HG03342 (cell line): ENCODE measurements around the gene ST6GAL2.

Experiments
- ATAC-seq: cut with Tn5 transposase; IDR thresholded peaks from one replicate; pipeline ENCODE4 v1.9.1; 2021; ENCODE audit warnings: mild to moderate bottlenecking, moderate library complexity; ENCODE audit not compliant: unreplicated experiment

The ST6GAL2 gene

DNA sequence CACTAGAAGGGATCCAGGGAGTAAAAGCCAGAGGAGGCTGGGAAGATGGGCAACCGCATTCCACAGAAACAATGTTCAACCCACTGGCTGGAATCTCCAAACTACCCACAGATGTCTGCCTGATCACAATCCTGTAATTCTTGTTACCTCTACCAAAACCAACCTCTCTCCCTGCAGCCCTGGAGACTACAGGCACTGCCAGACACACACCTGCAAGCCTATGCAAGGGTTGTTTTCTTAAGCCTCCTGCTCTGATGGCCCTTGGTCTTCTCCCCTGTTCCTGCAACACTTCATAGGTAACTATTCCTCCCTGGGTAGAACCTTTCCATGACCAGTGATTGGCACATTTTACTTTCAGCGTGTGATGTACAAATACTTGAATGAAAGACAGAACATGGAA is 21.9 kb downstream of the ST6GAL2 start:
- no peak for ATAC-seq

DNA sequence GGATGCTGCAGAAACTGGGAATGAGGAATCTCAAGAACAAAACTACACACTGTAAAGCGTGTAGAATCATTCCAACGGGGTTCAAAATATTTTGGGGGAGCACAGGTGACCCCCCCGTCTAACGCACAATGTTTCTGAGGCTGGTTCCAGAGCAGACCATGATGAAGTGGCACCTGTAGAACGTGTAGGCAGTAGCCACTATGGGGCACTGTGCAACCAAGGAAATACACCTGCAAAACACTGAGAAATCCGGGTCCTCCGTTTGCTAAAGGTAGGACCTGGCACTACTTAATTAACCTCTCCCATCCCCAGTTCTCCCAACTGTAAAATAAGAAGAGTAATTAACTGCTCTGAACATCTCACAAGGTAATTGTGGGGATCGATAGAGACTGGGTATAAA is 22.6 kb downstream of the ST6GAL2 start:
- ATAC-seq, result no peak

DNA sequence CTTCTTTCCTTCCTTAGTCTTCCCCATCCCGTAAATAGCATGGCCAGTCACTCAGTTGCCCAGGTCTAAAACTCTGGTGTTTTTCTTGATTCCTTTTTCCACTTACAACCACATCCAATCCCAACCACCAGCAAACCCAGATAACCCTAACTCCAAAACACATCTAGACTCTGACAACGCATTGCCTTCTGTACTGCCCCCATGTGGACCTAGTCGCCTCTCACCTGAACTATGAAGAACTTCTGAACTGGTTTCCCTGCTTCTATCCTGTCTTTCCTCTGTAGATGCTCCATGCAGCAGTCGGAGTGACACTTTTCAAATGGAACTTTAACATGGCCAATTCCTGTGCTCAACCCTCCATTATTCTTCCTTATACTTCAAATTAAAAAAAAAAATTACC is 26.5 kb downstream of the ST6GAL2 start:
- ATAC-seq, result no peak

DNA sequence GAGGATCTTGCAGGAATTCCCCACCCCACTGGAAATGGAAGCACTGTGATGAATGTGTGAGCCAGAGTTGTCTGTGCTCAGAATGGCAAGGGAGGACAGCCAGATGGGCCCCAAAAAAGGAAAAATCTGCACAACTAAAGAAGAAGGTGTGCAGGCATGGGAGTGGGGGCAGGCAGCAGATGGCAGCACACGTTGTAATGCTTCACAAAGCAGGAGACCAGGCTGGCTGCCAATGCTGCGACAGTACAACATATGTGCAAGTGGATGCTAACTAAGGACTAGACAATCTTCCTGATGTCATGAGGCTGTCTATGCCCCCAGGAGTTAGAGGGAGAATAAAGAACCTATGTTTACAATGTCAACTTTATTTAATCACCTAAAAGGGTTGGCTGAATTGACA is 27.2 kb downstream of the ST6GAL2 start:
- no peak for ATAC-seq

DNA sequence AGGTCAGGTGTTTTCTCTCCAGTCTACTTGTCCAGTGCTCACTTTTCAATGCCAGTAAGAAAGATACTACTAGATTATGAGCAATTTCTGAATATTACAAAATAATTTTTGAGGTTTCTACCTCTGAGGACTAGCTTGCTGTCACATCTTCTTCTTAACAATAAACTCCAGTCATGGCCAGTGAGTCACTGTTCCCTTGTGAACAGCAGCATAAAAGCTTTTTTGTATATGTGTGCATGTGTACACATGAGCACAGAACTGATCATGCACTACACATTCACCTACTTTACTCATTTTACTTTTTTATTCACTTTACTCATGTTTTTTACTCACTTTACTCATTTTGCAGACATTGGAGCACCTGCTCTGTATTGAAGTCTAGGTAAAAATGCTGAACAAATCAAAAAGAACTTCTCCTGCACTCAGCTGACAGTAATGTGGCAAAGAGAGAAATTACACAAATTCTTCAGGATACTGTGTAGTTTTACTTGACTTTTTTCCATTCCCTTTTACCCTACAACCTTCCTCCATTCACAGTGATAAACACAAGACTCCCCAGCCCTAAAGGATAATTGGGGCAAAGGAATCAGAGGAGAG is 28.0 kb downstream of the ST6GAL2 start:
- no peak for ATAC-seq

DNA sequence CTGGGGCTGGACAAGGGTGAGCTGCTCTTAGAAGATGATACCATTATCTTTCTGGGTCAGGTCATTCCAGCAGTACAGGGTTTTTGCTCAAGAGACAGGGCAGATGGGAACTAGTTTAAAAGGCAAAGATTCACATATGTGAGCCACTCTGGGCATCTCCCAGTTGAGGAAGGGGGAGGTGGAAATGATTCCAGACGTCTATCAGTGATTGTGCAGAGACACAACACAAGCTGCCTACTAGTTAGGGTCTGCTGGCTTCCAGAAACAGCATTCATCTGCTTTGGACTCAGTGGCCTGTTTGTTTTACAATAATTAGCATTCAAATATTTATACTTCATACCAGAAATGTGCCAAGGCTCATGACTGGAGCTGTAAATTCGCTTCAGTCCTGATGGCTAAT is 32.3 kb downstream of the ST6GAL2 start:
- no peak for ATAC-seq

DNA sequence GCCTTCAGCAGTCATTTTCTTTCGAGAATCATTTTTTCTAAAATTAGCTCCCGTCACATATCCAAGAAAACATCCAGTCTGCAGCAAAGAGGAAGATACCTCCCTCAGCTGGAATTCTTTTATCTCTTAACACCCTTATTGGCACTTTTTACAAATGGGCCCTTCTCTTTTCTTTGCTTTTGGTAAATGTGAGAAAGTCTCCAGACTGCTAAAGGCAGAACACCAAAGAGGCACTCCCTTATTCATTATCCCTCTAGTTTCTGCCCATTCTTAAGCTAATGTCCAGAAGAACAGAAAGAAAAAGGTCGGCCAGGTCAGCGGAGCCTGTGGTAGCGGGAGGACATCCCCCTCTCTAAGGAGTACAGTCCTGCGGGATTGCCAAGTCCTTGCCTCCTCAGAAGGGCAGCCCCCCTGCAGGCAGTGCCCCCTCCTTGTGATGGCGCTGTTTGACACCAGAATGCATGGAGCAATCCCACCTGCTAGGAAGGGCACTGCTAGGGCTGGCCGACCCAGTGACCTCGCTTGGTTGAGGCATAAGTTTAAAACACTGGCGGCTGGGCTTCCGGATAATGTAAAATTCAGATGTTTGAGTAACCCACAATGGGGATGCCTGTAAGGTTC is 34.0 kb downstream of the ST6GAL2 start:
- no peak for ATAC-seq

DNA sequence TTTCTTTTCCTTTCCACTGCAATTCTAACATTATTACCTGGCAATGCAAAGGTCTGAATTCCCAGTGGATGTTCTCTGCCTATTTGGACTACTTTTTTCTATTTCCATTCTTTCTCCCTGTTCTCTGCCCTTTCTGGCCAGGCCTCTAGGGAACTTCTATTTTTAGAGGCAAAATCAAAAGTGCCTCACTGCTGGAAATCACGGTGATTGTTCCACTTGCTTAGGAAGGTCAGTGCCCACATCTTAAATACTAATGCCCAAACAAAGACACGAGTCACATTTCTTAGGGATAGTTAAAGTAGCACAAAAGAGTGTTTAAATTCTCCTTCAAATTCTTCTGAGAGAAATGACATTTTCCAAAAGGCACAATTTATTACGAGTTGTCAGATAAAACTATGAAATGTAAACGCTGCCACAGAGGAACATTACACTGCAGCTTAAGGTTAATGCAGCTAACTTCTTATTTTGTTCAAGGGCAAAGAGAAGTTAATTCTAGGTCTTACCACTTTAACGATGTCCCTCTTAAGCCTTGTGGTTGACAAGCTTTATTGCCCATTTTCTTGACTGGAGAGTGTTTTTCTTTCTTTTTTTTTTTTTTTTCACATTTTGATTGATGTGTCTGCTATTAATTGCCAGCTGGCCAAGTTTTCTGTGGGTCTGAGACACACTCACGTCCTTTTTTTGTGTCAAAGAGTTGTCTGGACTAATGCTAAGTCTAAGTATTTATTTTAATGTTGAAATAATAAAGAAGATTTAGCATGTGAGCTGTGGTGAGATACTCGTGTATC is 34.7 kb downstream of the ST6GAL2 start:
- ATAC-seq, result no peak

DNA sequence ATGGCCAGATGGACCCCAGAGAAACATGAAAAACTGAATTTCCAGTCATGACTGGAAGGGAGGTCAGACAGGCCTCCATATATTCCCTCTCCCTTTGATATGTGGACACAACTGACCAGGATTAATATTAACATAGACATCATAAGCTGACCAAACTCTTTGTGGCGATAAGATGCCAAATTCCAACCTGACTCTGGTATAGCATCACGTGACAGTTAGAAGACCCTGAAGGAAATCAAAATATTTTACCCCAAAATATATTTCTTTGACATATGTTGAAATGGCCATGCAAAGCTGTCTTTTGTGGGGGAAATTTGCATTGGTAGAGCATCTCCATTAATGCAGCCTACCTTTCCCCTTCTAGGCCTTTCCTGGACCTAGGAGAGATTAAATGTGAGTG is 36.7 kb downstream of the ST6GAL2 start:
- no peak for ATAC-seq

DNA sequence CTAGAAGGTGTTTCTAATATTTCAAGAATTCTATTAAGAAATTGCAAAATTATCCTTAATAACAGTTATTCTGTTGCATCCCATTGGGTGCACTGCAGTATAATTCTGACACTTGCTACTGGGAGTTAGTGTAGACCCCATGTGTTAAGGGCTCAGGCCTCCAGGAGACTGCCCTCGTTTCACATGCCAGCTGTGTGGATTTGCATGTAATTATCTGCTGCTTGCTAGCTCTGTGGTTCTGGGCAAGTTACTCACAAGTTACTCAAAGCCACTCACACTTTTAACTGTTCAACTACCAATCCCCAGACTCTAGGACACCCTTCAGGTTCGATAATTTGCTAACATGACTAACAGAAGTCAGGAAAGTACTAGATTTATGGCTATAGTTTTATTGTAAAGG is 38.6 kb downstream of the ST6GAL2 start:
- ATAC-seq, result no peak

DNA sequence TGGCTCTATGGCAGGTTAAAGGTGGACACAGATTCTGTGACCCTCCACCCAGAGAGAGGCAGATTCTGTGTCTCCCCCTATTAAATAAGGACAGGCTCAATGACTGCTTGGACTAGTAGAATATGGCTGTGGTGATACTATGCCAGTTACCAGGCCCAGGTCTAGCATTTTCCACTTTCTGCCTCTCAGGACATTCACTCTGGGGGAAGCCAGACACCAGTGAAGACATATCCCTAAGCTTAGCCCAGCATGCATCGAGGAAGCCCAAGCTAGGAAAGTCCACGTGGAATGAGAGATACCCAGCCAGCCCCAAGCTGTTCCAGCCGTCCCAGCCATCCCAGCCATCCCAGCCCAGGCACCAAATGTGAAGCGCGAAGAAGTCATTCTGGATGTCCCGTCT is 40.3 kb downstream of the ST6GAL2 start:
- ATAC-seq, result no peak

DNA sequence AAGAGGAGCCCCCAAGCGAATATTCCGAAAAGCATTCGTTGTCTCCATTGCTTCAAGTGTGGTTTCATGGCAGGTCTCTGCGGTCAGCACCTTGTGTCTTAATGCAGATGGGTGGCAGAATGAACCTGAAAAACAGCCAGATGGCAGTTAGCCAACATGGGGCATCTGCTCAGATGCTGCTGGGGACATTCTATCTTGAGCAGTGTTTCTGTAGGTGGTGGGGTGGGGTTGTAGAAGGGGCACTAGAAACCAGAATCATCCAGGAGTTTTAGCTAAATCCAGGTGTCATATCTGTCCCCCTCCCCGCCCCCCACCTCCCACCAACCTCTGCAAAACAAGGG is 42.1 kb downstream of the ST6GAL2 start:
- ATAC-seq, result no peak

DNA sequence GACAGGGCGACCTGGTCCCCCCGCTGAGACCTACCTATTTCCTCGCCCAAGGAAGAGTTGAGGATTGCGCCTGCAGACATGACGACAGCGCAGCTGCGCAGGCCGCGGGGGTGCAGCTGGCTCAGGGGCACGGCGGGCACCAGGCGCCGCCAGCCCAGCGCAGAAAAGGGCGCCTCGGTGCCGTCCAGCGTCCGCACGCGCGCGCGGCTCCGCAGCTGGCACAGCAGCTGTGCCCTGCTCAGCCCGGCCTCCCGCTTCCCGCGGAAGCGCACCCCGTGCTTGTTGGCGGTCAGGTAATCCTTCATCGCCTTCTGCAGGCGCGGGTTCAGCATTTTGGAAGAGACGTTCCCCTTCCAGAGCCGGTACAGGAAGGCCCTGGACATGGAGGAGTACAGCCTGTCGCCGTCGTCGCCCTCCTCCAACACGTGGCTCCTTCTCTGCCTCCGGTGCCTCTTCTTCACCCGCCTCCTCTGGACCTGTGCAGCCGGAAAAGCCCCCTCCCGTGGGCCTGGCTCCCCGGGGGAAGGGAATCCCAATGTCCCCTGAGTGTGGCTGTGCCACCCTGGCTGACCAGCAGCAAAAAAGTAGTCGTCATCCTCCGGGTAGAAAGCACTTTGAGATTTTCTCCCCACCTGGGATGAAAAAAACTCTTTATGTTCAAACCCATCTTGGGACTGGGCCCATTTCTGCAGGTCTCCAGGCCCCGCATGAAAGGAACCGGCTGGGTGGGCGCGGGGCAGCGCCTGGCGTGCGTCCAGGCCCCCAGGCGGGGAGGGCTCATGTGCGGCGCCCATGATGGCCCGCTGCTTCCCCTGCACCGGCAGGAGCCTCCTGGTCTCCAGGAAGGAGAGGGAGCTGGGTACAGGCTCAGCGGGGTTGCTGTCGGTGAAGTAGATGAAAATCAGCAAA is 42.7 kb downstream of the ST6GAL2 start:
- ATAC-seq, result no peak

DNA sequence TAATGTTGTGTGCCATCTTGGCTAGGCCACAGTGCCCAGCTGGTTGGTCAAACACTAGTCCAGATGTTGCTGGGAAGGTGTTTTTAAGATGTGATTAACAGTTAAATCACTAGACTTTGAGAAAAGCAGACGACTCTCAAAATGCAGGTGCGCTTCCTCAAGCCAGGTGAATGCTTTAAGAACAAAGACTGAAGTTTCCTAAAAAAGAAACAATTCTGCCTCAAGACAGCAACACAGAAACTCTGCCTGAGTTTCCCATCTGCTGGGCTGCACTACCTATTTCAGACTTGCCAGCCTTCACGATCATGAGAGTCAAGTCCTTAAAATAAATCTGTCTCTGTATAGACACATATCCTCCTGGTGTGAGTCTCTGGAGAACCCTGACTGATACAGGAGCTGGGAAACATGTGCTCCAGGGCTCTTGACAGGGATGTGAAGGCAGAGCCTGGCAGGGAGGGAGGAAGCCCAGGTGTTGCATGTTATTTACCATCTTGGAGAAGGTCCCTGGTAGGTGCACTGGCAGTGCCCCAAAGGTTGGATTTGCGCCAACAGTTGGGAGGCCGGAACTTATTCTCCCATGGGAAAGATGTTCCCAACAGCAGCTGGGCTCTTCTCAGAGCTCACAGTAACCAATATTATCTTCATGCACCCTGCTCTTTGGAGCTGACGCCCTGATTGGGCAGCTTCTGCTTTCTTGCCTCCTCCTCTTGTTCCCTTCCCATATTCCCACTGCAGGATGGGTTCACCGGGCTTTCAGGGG is 43.9 kb downstream of the ST6GAL2 start:
- ATAC-seq, result no peak

DNA sequence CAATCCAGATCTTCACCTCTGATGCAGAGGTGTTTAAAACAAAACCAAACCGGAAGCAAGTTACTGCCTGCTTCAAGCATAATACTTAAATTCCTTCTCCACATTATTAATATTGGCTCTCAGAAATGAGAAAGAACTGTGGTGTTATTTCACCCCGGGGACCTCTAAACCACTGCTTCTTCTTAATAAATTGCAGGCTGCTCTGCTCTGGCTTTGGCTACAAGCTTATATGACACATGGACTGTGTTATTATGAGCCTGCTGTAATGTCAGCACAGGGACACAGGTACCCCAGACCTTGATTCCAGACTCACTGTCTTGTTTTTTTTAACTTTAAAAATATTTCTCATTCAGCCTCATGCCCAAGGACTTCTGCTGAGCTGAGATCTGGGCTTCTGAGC is 45.1 kb downstream of the ST6GAL2 start:
- ATAC-seq, result no peak

DNA sequence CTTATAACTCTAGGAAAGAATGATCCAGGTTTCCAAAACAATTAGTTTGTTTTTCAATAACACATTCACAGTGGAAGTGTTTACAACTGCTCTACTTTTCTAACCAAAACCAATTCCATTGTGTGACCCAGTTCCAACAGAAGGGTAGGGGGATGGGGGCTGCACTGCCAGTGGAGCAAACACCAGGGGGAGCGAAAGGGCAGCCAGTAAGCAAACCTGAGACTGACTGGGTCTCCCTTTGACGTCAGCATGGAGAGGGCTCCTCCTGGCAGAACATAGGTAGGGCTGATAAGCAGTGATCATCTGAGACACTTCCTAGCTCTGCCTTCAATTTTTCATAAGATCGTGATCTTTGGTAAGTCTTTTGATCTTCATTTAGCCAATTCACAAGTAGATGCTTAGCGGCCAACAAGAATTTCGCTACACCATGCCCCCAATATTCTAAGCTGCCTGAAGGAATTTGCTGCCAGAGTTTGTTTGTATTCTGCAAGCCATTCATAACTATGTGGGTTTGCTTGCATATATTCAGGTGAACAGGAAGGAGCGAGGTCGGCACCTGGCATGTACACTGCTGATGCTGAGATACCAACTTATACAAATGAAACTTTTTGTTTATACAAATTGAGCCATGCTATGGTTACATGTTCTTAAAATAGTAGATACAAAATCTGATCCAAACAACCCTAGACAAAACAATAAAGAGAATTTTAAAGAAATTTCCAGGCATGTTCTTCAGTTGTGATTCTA is 45.9 kb downstream of the ST6GAL2 start:
- no peak for ATAC-seq

DNA sequence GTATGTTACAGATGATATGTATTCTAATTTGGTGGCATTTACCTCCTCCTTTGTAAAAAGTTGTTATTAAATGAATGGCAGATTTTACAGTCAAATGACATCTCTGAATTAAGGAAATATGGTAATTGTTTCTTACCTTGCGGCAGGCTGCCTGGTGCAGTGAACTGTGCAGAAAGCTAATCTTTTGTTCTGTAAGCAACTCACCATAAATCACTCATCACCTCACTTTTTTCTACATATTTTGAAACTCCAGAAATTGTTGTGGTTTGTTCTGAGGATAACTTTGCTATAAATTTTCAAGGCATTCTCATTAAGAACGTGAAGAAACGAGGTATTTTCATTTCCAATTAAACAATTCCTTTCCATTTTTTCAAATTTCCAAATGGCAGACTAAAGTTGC is 52.7 kb downstream of the ST6GAL2 start:
- no peak for ATAC-seq

DNA sequence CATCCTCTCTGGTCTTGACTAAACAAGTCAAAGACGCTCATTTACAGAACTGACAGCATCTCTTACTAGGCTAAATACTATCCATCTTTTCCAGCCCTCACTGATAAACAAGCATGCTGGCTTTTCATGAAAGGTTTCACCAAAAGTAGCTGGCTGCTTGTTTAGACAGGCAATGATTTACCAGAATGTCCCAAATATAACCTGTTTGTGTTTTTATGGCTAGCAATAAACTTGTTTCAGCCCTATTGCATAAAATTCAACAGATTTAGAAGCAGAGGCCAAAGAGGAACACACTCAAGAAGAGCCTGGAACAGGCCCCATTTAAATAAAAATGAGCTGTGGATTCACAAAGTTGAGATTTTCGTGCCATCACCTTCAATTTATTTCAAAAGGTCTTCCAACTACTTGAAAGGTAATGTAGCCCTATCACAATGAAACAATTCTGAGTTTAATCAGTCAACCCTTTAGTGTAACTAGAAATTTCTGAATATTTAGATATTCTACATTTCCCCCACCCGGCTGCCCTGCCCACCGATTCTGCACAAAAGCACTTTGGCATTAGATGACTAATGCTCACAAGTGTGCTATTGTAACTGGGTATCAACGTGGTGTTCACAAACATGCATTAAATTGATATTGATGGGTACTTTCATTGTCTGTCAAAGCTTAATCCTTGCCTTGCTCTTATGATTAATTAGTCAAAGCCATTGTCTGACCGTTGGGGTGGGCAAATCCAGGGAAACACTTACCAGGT is 54.0 kb downstream of the ST6GAL2 start:
- ATAC-seq, result no peak

DNA sequence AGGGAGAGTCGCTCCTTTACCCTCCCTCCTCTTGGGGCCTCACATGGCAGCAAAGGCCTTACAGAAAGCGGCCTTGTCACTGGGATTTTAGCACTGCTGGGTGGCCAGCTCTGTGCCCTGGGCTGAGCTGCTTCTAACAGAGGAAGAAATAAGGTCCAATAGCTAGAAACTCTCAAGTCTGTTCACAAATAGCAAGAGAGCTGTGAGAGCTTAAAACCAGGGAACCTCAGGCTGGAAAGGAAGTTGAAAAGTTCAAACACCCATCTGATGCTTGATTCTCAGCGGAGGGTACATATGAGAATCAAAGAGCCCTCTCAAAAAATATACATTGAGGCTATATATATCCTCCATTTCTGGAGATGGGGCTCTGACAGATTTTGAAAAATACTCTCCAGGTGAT is 54.7 kb downstream of the ST6GAL2 start:
- ATAC-seq, result no peak
